Endothelial cell of umbilical vein (primary cell): Measurements from ENCODE around the gene JAZF1.

Source experiments
- CTCF ChIP-seq, 2 donors: IDR thresholded peaks; 1 replicate in 1 of 2; 2 replicates in 1 of 2; pipeline ENCODE4 v1.5.1; 2011; ENCODE audit warnings: low read length in 2 of 2, mild to moderate bottlenecking in 2 of 2, moderate library complexity in 2 of 2, control low read depth in 1 of 2, inconsistent platforms in 1 of 2, low read depth in 1 of 2; ENCODE audit not compliant: insufficient read depth in 1 of 2; ENCODE audit errors: extremely low read depth in 1 of 2
- EZH2 ChIP-seq: IDR thresholded peaks from 2 replicates; pipeline ENCODE4 v1.6.1; 2012; ENCODE audit warnings: borderline replicate concordance, low read depth, mild to moderate bottlenecking, moderate library complexity, low read length, inconsistent platforms; ENCODE audit not compliant: severe bottlenecking
- FOS ChIP-seq: IDR thresholded peaks from 2 replicates; pipeline ENCODE4 v1.6.1; 2011; ENCODE audit warnings: mild to moderate bottlenecking, low read length, moderate library complexity, borderline replicate concordance; ENCODE audit not compliant: insufficient read depth
- GATA2 ChIP-seq: IDR thresholded peaks from 2 replicates; pipeline ENCODE4 v1.7.0; 2011; ENCODE audit warnings: low read depth, mild to moderate bottlenecking, moderate library complexity, mixed read lengths, low read length; ENCODE audit not compliant: insufficient read length, insufficient read depth
- JUN ChIP-seq: IDR thresholded peaks from 2 replicates; pipeline ENCODE4 v1.6.1; 2011; ENCODE audit warnings: borderline replicate concordance, low read depth; ENCODE audit not compliant: insufficient read length, insufficient read depth
- MAX ChIP-seq: IDR thresholded peaks from 2 replicates; pipeline ENCODE4 v1.6.1; 2011; ENCODE audit not compliant: insufficient read depth, insufficient read length
- MYC ChIP-seq: IDR thresholded peaks from one replicate; pipeline ENCODE4 v1.6.1; 2011; ENCODE audit warnings: mild to moderate bottlenecking, low read depth, low read length
- POLR2A ChIP-seq: IDR thresholded peaks from 2 replicates; pipeline ENCODE4 v1.6.1; 2012; ENCODE audit warnings: low read depth, mild to moderate bottlenecking, control low read depth, low read length
- POLR2AphosphoS5 ChIP-seq: IDR thresholded peaks from 2 replicates; pipeline ENCODE4 v1.6.1; 2012; ENCODE audit warnings: low read depth, mild to moderate bottlenecking, control low read depth, low read length, moderate library complexity; ENCODE audit not compliant: insufficient read depth

- TF ChIP-seq CTCF (IDR thresholded peaks at IDR 0.05; ENCODE audit: extremely low read depth in 1 of 2, insufficient read depth in 1 of 2, low read depth in 1 of 2, low read length in 2 of 2): no peak
- no peak for TF ChIP-seq MAX
- TF ChIP-seq MYC: no peak
- TF ChIP-seq EZH2: no peak
- no peak for TF ChIP-seq POLR2A
- no peak for TF ChIP-seq GATA2
- TF ChIP-seq POLR2AphosphoS5: no peak
- no peak for TF ChIP-seq FOS
- TF ChIP-seq JUN: no peak
Measured at GRCh38 chr7:28033386-28033785, 147.2 kb downstream of the JAZF1 start.
